A549 (cell line): ENCODE data around the gene CLIP2. TPM values are rescaled to one million over a fixed set of nuclear protein-coding genes. Genes with fewer than 3 reads are reported as not detected.
A peak's percentile ranks its signal among the peaks of the same experiment; 100 is the strongest.

Experiments used
- ATAC-seq, 2 experiments: fragments of 200-7000 bp in 1 of 2; fragments of >200 bp in 1 of 2; cut with Nextera tagmentation in 1 of 2; cut with Tn5 transposase in 1 of 2; 3 replicates each; pipeline versions ENCODE4 v1.8.0 to v1.9.1; 2018 to 2020; ENCODE audit warnings: mild to moderate bottlenecking in 1 of 2, moderate library complexity in 1 of 2
- CTCF ChIA-PET: fragments of 300-600 bp; sonication (Branson Sonifier 250); formaldehyde crosslinking; extraction: SDS; loops from one replicate; lab custom pipeline; 2021; ENCODE audit warnings: antibody characterized with exemption, inconsistent platforms; lab: Yijun Ruan, JAX
- POLR2A ChIA-PET: fragments of 350-600 bp; formaldehyde crosslinking; extraction: SDS; loops from one replicate; lab custom pipeline; 2021; ENCODE audit warnings: antibody characterized with exemption, inconsistent platforms; lab: Yijun Ruan, JAX
- DNase-seq, 2 experiments: peaks; one replicate each; pipeline versions ENCODE4 v3.0.0 to v3.0.0-alpha.2; 2011 to 2016; ENCODE audit warnings: low read depth in 1 of 2, low spot score in 1 of 2
- FAIRE-seq: peaks from 2 replicates; lab custom pipeline; 2011; peaks lifted over from hg19 to GRCh38; lab: Jason Lieb, UNC
- H3K27ac ChIP-seq, 2 experiments: fragments of >200 bp; sonication (Bioruptor Twin); formaldehyde crosslinking; 3 replicates each; pipeline ENCODE4 v1.5.1; 2016 to 2017
- H3K4me1 ChIP-seq: fragments of >200 bp; sonication (Bioruptor Twin); formaldehyde crosslinking; 3 replicates; pipeline ENCODE4 v1.6.1; 2016
- H3K4me2 ChIP-seq: fragments of >200 bp; sonication (Bioruptor Twin); formaldehyde crosslinking; 3 replicates; pipeline ENCODE4 v1.6.1; 2016
- H3K4me3 ChIP-seq: fragments of >200 bp; sonication (Bioruptor Twin); formaldehyde crosslinking; 3 replicates; pipeline ENCODE4 v1.5.1; 2016
- H3K9me3 ChIP-seq: fragments of >200 bp; sonication (Bioruptor Twin); formaldehyde crosslinking; 3 replicates; pipeline ENCODE4 v1.6.1; 2016
- BHLHE40 ChIP-seq: IDR thresholded peaks from 2 replicates; pipeline ENCODE4 v1.6.1; 2012; ENCODE audit warnings: low read depth, low read length, inconsistent platforms
- CBX2 ChIP-seq: fragments of 200-600 bp; sonication (generic); IDR thresholded peaks from 2 replicates; pipeline ENCODE4 v1.6.1; 2016; ENCODE audit warnings: low read depth, mild to moderate bottlenecking, borderline replicate concordance
- CBX8 ChIP-seq: fragments of 200-600 bp; sonication (generic); IDR thresholded peaks from 2 replicates; pipeline ENCODE4 v1.6.1; 2016
- E2F6 ChIP-seq: IDR thresholded peaks from 2 replicates; pipeline ENCODE4 v1.6.1; 2012; ENCODE audit warnings: low read depth, borderline replicate concordance
- EHF ChIP-seq: fragments of 250-450 bp; sonication (Bioruptor Pico); IDR thresholded peaks from 2 replicates; pipeline ENCODE4 v1.5.0; 2020; ENCODE audit warnings: mild to moderate bottlenecking
- ESRRA ChIP-seq: fragments of 150-350 bp; IDR thresholded peaks from 2 replicates; pipeline ENCODE4 v1.6.1; 2014; ENCODE audit warnings: mild to moderate bottlenecking, low read length, borderline replicate concordance
- FOSB ChIP-seq: fragments of 250-450 bp; sonication (Bioruptor Pico); IDR thresholded peaks from 2 replicates; pipeline ENCODE4 v1.5.0; 2020; ENCODE audit warnings: mild to moderate bottlenecking, moderate library complexity
- FOSL2 ChIP-seq, 2 experiments: fragments of 450-650 bp in 1 of 2; fragments of >200 bp in 1 of 2; sonication (Bioruptor Twin) in 1 of 2; formaldehyde crosslinking; IDR thresholded peaks; 2 replicates each; pipeline versions ENCODE4 v1.5.0 to v1.6.1; 2016 to 2020; ENCODE audit warnings: mild to moderate bottlenecking in 1 of 2, moderate library complexity in 1 of 2
- FOXS1 ChIP-seq: fragments of 250-450 bp; sonication (Bioruptor Pico); IDR thresholded peaks from 2 replicates; pipeline ENCODE4 v1.5.0; 2020; ENCODE audit warnings: mild to moderate bottlenecking, moderate library complexity
- GATA3 ChIP-seq: IDR thresholded peaks from 2 replicates; pipeline ENCODE4 v1.6.1; 2012; ENCODE audit warnings: borderline replicate concordance
- HDAC2 ChIP-seq: fragments of 200-600 bp; sonication (generic); IDR thresholded peaks from 2 replicates; pipeline ENCODE4 v1.6.1; 2016
- HOXB13 ChIP-seq: fragments of 250-450 bp; sonication (Bioruptor Pico); IDR thresholded peaks from 2 replicates; pipeline ENCODE4 v1.5.0; 2020; ENCODE audit warnings: low read depth, mild to moderate bottlenecking, moderate library complexity
- KDM5A ChIP-seq: fragments of 200-600 bp; sonication (generic); IDR thresholded peaks from 2 replicates; pipeline ENCODE4 v1.6.1; 2016; ENCODE audit warnings: antibody characterized with exemption, mild to moderate bottlenecking
- MAZ ChIP-seq: fragments of 150-350 bp; IDR thresholded peaks from 2 replicates; pipeline ENCODE4 v1.6.1; 2014; ENCODE audit warnings: antibody characterized with exemption, low read depth, low read length, borderline replicate concordance
- NFE2L2 ChIP-seq: fragments of 150-350 bp; conservative IDR thresholded peaks from 2 replicates; pipeline ENCODE4 v1.6.1; 2014; ENCODE audit warnings: low read length
- NPAS2 ChIP-seq: fragments of 250-450 bp; sonication (Bioruptor Pico); IDR thresholded peaks from 2 replicates; pipeline ENCODE4 v1.8.0; 2022; ENCODE audit warnings: mild to moderate bottlenecking, moderate library complexity, borderline replicate concordance
- POLR2AphosphoS2 ChIP-seq: conservative IDR thresholded peaks from 2 replicates; pipeline ENCODE4 v1.6.1; 2012; ENCODE audit warnings: low read length, improper control_type of control experiment, inconsistent platforms
- RAD21 ChIP-seq, 2 experiments: fragments of >200 bp in 1 of 2; sonication (Bioruptor Twin) in 1 of 2; formaldehyde crosslinking in 1 of 2; IDR thresholded peaks in 1 of 2; conservative IDR thresholded peaks in 1 of 2; 2 replicates in 1 of 2; 3 replicates in 1 of 2; pipeline ENCODE4 v1.6.1; 2012 to 2018; ENCODE audit warnings: inconsistent platforms in 1 of 2
- RFX5 ChIP-seq: fragments of 450-650 bp; IDR thresholded peaks from 2 replicates; pipeline ENCODE4 v1.7.1; 2014; ENCODE audit warnings: antibody characterized with exemption, mild to moderate bottlenecking, moderate library complexity
- SMC3 ChIP-seq: fragments of >200 bp; sonication (Bioruptor Twin); formaldehyde crosslinking; IDR thresholded peaks from 3 replicates; pipeline ENCODE4 v1.6.1; 2018; ENCODE audit warnings: inconsistent platforms
- ZC3H11A ChIP-seq: fragments of 450-650 bp; IDR thresholded peaks from 2 replicates; pipeline ENCODE4 v1.6.1; 2014; ENCODE audit warnings: antibody characterized with exemption, mild to moderate bottlenecking
- ZFP36 ChIP-seq: fragments of 450-650 bp; IDR thresholded peaks from 2 replicates; pipeline ENCODE4 v1.6.1; 2014; ENCODE audit warnings: borderline replicate concordance; ENCODE audit not compliant: partially characterized antibody
- WGBS: methylation state at CpG from one replicate; pipeline ENCODE4 v1.1.6; 2017; ENCODE audit errors: missing lambda C conversion rate; 5-methylcytosine and 5-hydroxymethylcytosine counted together
- polyA plus RNA-seq, 4 experiments: library from polyadenylated mRNA; depleted of rRNA in 3 of 4; stranded (reverse); fragments of >200 nt; fragmentation: RNase III in 1 of 4; extraction: RNeasy Plus Mini Kit Qiagen cat#74134 plus additional on column Dnase treatment in 1 of 4; gene quantifications; 2 replicates in 3 of 4; 3 replicates in 1 of 4; pipeline ENCODE4 v1.2.3, GENCODE V29; 2011 to 2017
- TF ChIP-seq, protein P1 (sequence below): fragments of 450-650 bp; IDR thresholded peaks from 2 replicates; pipeline ENCODE4 v1.6.1; 2014; ENCODE audit warnings: antibody characterized with exemption

Gene CLIP2
- polyA plus RNA-seq, 2 of the 4 experiments (the other 2 are of a cell fraction): 3.7 to 17.0 TPM

GRCh38 chr7:74398426-74398825 is 109.2 kb downstream of the CLIP2 start:
- no peak for DNase-seq

GRCh38 chr7:74399006-74399405 is 109.8 kb downstream of the CLIP2 start:
- Histone ChIP-seq H3K4me1 (0 out of 3 replicates have a peak, but pooled peaks cover 3% of the 10 kb centered on the region), H3K27ac (no peak overlapping the region), H3K4me2 (no peak overlapping the region), H3K9me3 (no peaks in the 10 kb centered on the region), H3K4me3 (no peak overlapping the region)
- ATAC-seq (no peak), DNase-seq (no peak), FAIRE-seq (no peak)
- ChIA-PET CTCF (interaction anchor here (0.6 to 22.8 kb wide), 3 partner anchors 84 to 1276 kb away, joined by 4 to 684 read pairs (median 5); partner anchors contain the start of gene LAT2), POLR2A (no interaction called here)
- WGBS: 86% methylated on average over 6 of the region's 6 CpGs
- TF ChIP-seq ZC3H11A (no peak), HOXB13 (CRISPR knock-in tag) (no peak), HDAC2 (no peak), EHF (CRISPR knock-in tag) (no peak), CBX8 (no peak), CBX2 (no peak), FOSB (CRISPR knock-in tag) (no peak), RFX5 (no peak), SMC3 (no peak)

More at GRCh38 chr7:74398426-74398825, 109.2 kb downstream of the CLIP2 start:
- Histone ChIP-seq H3K4me3 (no peak overlapping the region), H3K4me2 (no peak overlapping the region), H3K9me3 (no peaks in the 10 kb centered on the region), H3K4me1 (0 out of 3 replicates have a peak, but pooled peaks cover 5% of the 10 kb centered on the region), H3K27ac (no peak overlapping the region)
- ATAC-seq: no peak
- CTCF ChIA-PET: interaction anchor here (0.7 to 22.8 kb wide), 2 partner anchors 123 to 188 kb away, joined by 3 to 684 read pairs; partner anchors contain the start of gene LAT2
- no peak for FAIRE-seq
- TF ChIP-seq NFE2L2: no peak
- no peak for TF ChIP-seq FOXS1 (CRISPR knock-in tag)
- no peak for TF ChIP-seq HDAC2
- TF ChIP-seq SMC3: no peak
- TF ChIP-seq GATA3: no peak
- no peak for TF ChIP-seq RAD21 (conservative IDR thresholded peaks at IDR 0.05 in 1 of 2, IDR thresholded peaks at IDR 0.05 in 1 of 2)
- TF ChIP-seq NPAS2 (CRISPR knock-in tag): no peak
- TF ChIP-seq BHLHE40: no peak
- no peak for TF ChIP-seq KDM5A
- TF ChIP-seq ESRRA: no peak
- no peak for TF ChIP-seq POLR2AphosphoS2
- TF ChIP-seq E2F6: no peak
- no peak for TF ChIP-seq RFX5
- no peak for TF ChIP-seq MAZ
- TF ChIP-seq, protein P1, sequence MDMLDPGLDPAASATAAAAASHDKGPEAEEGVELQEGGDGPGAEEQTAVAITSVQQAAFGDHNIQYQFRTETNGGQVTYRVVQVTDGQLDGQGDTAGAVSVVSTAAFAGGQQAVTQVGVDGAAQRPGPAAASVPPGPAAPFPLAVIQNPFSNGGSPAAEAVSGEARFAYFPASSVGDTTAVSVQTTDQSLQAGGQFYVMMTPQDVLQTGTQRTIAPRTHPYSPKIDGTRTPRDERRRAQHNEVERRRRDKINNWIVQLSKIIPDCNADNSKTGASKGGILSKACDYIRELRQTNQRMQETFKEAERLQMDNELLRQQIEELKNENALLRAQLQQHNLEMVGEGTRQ: no peak
- 99% methylated on average over 6 of the region's 8 CpGs for WGBS
- POLR2A ChIA-PET: no interaction called here

DNA sequence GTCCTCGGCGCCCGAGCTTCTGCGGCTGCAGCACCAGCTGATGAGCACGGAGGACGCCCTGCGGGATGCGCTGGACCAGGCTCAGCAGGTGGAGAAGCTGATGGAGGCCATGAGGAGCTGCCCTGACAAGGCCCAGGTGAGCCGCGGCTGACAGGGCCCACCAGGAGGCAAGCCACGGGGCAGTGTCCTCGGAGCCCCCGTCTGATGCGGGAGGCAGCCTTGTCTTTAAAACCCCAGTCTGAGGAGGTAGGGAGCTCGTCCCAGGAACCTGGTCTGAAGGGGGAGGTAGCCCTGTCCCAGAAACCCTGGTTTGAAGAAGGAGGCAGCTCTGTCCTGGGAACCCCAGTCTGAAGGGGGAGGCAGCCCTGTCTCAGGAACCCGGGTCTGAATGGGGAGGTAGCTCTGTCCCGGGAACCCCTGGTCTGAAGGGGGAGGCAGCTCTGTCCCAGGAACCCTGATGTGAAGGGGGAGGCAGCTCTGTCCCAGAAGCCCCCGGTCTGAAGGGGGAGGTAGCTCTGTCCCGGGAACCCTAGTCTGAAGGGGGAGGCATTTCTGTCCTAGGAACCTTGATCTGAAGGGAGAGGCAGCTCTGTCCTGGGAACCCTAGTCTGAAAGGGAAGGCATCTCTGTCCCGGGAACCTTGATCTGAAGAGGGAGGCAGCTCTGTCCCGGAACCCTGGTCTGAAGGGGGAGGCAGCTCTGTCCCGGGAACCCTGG is 111.4 kb downstream of the CLIP2 start:
- CTCF ChIA-PET: interaction anchor here (0.5 to 22.8 kb wide), 89 partner anchors 9 to 538 kb away, joined by 3 to 684 read pairs (median 6); partner anchors contain the start of genes CLIP2, LAT2, LIMK1 and RFC2
- FAIRE-seq: no peak
- H3K4me2 ChIP-seq: no peak overlapping the region
- no peaks in the 10 kb centered on the region for H3K9me3 ChIP-seq
- POLR2A ChIA-PET: interaction anchor here (0.7 to 2.2 kb wide), 2 partner anchors 195 to 330 kb away, joined by 3 to 8 read pairs; no protein-coding TSS in a partner anchor
- no peak overlapping the region for H3K27ac ChIP-seq
- peak; percentile 32 to 33; a peak in 5 of 6 replicates for ATAC-seq
- no peak for DNase-seq
- 84% methylated on average over 19 of the region's 22 CpGs for WGBS
- no peaks in the 10 kb centered on the region for H3K4me1 ChIP-seq
- H3K4me3 ChIP-seq: no peak overlapping the region
- TF ChIP-seq ZFP36 (peak; percentile 57), FOSL2 (IDR thresholded peaks at IDR 0.05) (no peak), FOSL2 (CRISPR knock-in tag; IDR thresholded peaks at IDR 0.05) (no peak)
